SK-N-SH treated with all-trans-retinoic acid at 6 μM for 48 hours (cell line): ENCODE results near the gene C11orf91.

Experiments used
- CSRNP3 ChIP-seq: fragments of 250-450 bp; sonication (Bioruptor Pico); IDR thresholded peaks from 2 replicates; pipeline ENCODE4 v1.5.1; 2021; ENCODE audit warnings: mild to moderate bottlenecking, moderate library complexity
- ISL1 ChIP-seq: fragments of 250-450 bp; sonication (Bioruptor Pico); IDR thresholded peaks from 2 replicates; pipeline ENCODE4 v2.1.2; 2022; ENCODE audit warnings: mild to moderate bottlenecking, moderate library complexity
- PATZ1 ChIP-seq: fragments of 250-450 bp; sonication (Bioruptor Pico); IDR thresholded peaks from 2 replicates; pipeline ENCODE4 v1.8.0; 2020; ENCODE audit warnings: mild to moderate bottlenecking, moderate library complexity, borderline replicate concordance
- RARB ChIP-seq: fragments of 250-450 bp; sonication (Bioruptor Pico); IDR thresholded peaks from 2 replicates; pipeline ENCODE4 v1.8.0; 2021; ENCODE audit warnings: mild to moderate bottlenecking, moderate library complexity
- SNAI2 ChIP-seq: fragments of 250-450 bp; sonication (Bioruptor Pico); IDR thresholded peaks from 2 replicates; pipeline ENCODE4 v1.5.0; 2020; ENCODE audit warnings: mild to moderate bottlenecking, moderate library complexity
- TSHZ2 ChIP-seq: fragments of 250-450 bp; sonication (Bioruptor Pico); IDR thresholded peaks from 2 replicates; pipeline ENCODE4 v1.5.0; 2020; ENCODE audit warnings: mild to moderate bottlenecking, moderate library complexity
- ZFP3 ChIP-seq: fragments of 250-450 bp; sonication (Bioruptor Pico); IDR thresholded peaks from 2 replicates; pipeline ENCODE4 v1.5.0; 2020; ENCODE audit warnings: mild to moderate bottlenecking, moderate library complexity

- TF ChIP-seq PATZ1 (no peak), CSRNP3 (CRISPR knock-in tag) (no peak), ZFP3 (CRISPR knock-in tag) (no peak), TSHZ2 (no peak), SNAI2 (CRISPR knock-in tag) (no peak), RARB (CRISPR knock-in tag) (no peak), ISL1 (CRISPR knock-in tag) (no peak)
Observed at GRCh38 chr11:33684003-33684706, 16.5 kb downstream of the C11orf91 start.
